Fibroblast of skin of abdomen (primary cell): ENCODE data around the gene TSPAN16.
"Not testable (repeated sequence)": the region's sequence is repeated elsewhere in the genome, so short reads cannot be mapped to it uniquely, and the experiment has no call there.

Experiments used
- DNase-seq: peaks from one replicate; pipeline ENCODE4 v3.0.0-alpha.2; 2013

TSPAN16 gene

GRCh38 chr19:11269408-11269807 is 26.6 kb upstream of the TSPAN16 start:
- peak; percentile 33 for DNase-seq

- no peak for DNase-seq
Measured at GRCh38 chr19:11273296-11273695, 22.7 kb upstream of the TSPAN16 start.

GRCh38 chr19:11273989-11274388 is 22.0 kb upstream of the TSPAN16 start:
- DNase-seq = no peak

- DNase-seq = no peak
Measured at GRCh38 chr19:11274533-11275086, 21.4 kb upstream of the TSPAN16 start.

GRCh38 chr19:11278670-11279069 is 17.3 kb upstream of the TSPAN16 start:
- DNase-seq = no peak

DNA sequence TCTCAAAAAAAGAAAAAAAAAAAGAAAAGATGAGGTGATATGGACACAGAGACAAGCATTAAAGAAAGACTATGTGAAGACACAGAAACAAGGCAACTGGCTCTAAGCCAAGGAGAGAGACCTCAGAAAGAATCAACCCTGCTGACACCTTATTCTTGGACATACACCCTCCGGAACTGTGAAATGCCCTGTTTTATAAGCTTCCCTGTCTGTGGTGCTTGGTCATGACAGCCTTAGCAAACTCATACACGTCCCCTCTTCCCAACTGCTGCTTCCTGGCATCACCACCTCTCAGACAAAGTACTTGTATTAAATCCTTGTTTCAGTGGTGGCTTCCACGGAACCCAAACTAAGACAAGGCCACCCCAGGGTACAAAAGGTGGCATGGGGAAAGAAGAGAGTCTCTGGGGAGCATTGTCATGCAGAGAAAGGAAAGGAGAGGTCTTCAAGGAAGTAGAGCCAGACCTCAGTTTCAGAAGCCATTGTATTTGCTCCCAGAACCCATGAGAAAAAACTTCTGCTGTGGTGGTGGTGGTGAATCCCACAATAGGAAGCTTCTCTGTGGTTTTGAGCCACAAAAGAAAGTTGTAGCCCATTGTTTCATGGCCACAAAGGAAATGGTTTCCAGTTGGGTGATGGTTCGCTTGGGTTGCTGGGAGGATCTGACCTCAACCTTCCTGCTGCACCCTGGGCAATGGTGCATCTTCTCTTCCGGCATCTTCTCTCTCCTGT is 16.3 kb upstream of the TSPAN16 start:
- no peak for DNase-seq

- no peak for DNase-seq
Measured at GRCh38 chr19:11281356-11282049, 14.5 kb upstream of the TSPAN16 start.

DNA sequence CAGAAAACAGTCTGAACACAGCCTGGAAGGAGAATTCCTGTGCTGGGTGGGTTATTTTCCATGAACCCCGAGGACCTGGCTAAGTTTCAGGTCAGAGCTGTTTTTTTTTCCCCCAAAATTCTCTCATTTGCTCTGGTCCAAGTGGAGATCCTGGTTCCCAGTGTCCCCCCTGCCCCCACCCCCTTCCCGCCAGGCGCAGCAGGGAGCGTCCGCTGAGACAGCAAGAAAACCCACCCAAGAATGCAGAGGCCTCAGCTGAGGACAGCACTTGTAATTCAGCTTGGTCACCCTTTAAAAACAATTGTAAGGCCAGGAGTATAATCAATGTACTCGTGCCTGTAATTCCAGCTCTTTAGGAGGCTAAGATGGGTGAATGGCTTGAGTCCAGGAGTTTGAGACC is 11.4 kb upstream of the TSPAN16 start:
- DNase-seq = no peak

- peak; percentile 55 for DNase-seq
Measured at GRCh38 chr19:11286312-11286974, 9.5 kb upstream of the TSPAN16 start.

GRCh38 chr19:11288349-11288748 is 7.6 kb upstream of the TSPAN16 start:
- DNase-seq = no peak

DNA sequence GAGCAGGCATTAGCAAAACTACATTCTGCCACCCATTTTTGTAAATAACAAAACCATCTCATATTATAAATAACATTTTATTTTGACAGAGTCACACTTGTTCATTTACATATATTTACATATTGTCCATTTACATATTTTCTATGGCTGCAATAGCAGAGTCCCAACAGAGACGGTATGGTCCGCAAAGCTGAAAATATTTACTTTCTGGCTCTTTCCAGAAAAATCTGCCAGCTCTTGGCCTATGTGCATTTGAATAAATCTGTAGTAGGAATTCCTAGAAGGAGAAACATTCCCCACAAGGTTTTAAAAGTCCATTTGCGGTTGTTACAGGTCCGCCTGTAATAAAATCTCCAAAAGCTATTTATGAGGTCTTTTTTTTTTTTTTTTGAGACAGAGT is 5.7 kb upstream of the TSPAN16 start:
- no peak for DNase-seq

- DNase-seq = no peak
Measured at GRCh38 chr19:11291415-11291814, 4.5 kb upstream of the TSPAN16 start.

- no peak for DNase-seq
Measured at GRCh38 chr19:11291991-11292390, 4.0 kb upstream of the TSPAN16 start.

- peak; percentile 89 for DNase-seq
Measured at GRCh38 chr19:11293433-11294389, 2.2 kb upstream of the TSPAN16 start.

DNA sequence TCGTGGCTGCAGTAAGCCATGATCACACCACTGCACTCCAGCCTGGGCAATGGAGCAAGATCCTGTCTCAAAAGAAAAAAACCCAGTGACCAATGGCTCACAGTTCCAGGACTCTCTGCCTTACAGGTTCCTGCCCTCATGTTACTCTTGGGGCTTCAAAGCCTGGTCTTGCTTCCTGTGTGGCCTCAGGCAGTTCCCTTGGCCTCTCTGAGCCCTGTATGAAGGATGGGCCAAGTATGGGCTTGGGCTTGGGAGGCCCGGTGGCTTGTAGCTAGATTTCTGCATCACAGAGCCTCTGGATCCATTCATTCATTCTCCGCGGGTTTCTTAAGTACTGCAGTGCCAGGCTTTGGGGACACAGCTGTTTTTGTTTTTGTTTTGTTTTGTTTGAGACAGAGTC is 780 bp upstream of the TSPAN16 start:
- no peak for DNase-seq

DNA sequence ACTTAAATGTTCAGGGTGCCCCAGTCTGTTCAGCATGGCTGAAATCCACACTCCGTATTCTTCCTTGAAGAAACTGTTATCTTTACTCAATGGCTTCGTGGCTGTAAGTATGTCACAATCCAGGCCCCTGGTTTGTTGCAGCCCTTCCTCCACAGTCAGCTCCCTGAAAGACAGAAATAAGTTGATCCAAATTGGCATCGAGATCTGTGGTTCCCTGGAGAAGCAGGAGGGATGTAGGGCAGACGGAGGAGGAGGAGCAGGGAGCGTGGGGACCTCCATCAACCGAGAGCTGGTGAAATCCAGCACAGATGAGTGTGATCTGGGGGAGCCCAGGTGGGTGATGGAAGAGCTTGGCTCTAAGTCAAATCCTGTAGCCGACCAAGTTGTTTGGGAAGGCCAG is 304 bp downstream of the TSPAN16 start:
- DNase-seq = no peak

DNA sequence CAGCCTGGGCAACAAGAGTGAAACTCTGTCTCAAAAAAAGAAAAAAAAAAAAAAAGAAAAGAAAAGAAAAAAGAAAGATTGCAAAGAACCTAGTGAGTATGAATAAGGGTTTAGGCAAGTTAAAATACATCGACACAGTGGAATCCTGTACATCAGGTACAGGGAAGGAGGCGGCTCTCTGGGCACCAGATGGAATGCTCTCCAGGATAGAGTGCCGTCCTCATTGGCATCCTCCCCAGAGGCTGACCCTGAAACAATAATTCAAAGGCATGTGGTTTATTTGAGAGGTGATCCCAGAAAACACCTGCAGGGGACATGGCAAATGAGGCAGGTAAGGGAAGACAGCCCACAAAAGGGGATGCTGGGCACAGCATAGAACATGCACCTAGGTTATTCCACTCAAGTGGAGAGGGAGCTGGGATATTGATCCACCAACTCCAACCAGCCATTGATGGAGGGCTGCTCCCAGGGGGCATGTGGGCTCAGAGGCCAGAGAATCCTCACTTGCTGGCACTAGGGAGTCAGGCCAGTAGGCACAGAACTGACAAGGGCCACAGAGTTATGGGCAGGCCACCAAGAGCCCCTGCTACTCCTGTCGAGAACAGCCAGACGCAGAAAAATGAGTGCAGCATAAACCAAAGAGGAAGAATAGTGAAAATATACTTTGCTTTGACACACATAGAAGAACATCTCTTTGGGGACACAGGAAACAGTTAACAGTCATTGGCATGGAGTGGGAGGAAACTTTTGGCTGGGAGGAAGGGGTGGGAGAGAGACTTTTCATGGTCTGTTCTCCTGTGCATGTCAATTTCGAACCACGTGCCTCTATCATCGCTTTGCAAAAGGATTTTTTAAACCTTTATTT is 4.2 kb downstream of the TSPAN16 start:
- DNase-seq = no peak

DNA sequence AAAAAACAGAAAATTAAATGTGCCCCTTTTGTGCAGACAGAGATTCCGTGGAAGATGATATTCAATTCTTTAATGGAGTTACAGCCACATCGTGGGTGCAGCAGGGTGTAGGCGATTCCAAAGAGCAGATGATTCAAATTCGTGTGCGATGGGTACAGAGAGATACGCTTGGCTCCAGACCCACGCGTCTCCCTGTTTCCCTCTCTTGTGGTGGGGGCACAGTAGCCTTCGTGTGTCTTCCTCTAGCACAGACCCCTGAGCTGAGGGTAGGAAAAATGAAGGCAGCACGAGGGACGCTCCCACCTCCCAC is 4.8 kb downstream of the TSPAN16 start:
- no peak for DNase-seq

DNA sequence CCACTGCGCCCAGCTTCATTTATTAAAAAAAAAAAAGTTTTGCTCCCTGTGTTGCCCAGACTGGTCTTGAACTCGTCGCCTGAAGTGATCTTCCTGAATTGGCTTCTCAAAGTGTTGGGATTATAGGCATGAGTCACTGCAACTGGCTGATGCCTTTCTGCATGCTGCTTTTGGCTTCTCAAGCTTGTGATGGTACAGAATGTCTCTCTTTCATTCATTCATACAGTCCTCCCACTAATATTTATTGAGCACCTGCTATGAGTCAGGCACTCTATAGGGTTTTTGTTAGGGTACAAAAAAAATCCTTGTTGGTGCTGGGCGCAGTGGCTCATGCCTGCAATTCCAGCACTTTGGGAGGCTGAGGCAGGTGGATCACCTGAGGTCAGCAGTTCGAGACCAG is 9.0 kb downstream of the TSPAN16 start:
- DNase-seq = no peak

DNA sequence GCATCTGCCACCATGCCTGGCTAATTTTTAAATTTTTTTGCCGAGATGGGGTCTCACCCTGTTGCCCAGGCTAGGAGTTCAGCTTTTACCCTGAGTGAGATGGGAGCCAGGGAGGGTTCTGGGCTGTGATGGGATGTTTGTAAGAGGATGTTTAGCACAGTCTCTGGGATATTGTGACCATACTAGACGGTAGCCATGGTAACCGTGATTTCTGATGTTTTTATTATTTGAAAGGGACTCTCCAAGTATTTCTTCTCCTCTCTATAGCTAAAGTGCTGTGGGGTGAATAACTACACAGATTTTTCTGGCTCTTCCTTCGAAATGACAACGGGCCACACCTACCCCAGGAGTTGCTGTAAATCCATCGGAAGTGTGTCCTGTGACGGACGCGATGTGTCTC is 10.4 kb downstream of the TSPAN16 start:
- DNase-seq = no peak

GRCh38 chr19:11320278-11320995 is 24.5 kb downstream of the TSPAN16 start:
- not testable (repeated sequence) for DNase-seq
